Activated CD8-positive, alpha-beta memory T cell treated with anti-CD3 and anti-CD28 coated beads for 48 hours (primary cell): ENCODE results near the gene NSF.
"Not testable (repeated sequence)": the region's sequence is repeated elsewhere in the genome, so short reads cannot be mapped to it uniquely, and the experiment has no call there.

Experiments
- DNase-seq, 3 experiments: peaks; one replicate each; pipeline ENCODE4 v3.0.0-alpha.2; 2020; ENCODE audit warnings: low read depth in 2 of 3, low spot score in 2 of 3

NSF gene

DNA sequence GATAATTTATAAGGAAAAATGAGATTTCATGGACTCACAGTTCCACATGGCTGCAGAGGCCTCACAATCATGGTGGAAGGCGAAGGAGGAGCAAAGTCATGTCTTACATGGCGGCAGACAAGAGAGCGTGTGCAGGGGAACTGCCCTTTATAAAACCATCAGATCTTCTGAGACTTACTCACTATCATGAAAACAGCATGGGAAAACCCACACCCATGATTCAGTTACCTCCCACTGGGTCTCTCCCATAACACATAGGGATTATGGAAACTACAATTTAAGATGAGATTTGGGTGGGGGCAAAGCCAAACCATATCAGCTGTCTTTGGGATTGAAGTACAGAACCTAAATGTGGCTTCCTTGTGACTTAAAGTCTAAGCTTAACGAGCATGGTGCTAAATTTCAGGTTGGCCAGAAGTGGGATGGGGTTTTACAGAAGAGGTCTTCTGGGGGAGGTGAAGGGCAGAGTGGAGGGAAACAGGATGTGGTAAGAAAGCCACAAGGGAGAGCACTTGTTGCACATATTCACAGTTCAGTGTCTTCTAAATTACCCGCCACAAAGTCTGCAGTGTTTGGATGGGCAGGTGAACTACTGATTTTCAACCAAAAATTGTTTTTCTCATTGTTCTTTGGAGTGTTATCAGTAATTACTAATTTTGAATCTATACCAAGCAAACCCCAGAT lies 38.4 kb downstream of the NSF start:
- not testable (repeated sequence) for DNase-seq

- not testable (repeated sequence) for DNase-seq
Observed at GRCh38 chr17:46632146-46632545, 41.7 kb downstream of the NSF start.

DNA sequence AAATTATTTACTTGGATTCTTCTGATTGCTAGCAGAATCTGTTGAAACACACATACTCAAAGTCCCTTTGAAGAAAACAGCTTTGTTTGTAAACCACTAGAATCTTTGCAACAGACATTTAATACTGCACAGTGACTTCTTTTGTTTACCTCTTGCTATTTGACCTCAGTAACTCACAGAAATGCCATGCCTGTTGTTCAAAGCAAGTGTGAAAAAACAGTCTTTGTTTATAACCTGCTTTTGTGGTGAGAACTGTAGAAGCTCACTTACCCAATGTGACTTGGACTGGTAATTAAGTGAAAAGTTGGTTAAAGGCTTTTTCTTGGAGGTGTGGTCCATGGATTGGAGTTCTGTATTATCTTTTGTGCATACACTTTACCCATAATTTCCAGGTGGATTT lies 44.4 kb downstream of the NSF start:
- DNase-seq = not testable (repeated sequence)

GRCh38 chr17:46641861-46642656 lies 51.6 kb downstream of the NSF start:
- DNase-seq = not testable (repeated sequence)

DNA sequence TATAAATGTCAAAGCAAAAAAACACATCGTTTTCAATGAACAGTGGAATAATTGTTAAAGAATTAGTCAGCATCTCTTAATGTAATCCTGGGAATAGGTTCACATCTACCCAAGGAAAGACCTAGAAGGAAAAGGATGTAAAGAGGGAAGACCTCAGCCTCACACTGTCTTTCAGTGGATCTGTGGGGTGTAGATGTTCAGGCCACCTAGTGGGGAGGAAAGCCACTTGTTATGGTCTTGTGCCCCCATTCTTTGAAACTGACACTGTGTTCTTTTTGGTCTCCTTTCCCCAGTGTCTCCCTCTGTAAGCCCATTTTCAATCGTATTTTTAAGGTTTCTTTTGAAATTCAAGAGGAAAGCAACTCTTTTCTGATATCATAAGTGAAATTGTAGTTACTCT lies 56.8 kb downstream of the NSF start:
- not testable (repeated sequence) for DNase-seq

- DNase-seq = not testable (repeated sequence)
Observed at GRCh38 chr17:46647688-46648278, 57.3 kb downstream of the NSF start.

DNA sequence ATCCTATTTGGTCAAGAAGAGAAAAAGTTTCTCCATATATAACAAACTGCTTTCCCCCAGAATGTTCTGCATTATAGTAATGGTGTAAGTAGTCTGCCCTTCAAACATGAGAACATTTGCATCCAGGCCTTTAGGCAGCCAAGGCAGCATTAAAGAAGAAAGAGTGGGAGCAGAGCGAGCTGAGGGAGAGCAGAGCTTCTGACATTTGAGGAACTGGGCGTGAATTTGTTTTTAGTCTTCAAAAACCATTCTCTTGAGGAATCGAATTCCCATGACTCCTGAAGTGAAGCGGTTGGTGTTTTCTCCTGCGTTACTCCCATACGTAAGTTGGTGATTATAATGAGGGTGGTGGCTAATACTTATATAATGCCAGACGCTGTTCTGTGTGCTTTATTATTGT lies 58.8 kb downstream of the NSF start:
- DNase-seq = not testable (repeated sequence)

GRCh38 chr17:46652024-46652643 lies 61.7 kb downstream of the NSF start:
- not testable (repeated sequence) for DNase-seq

DNA sequence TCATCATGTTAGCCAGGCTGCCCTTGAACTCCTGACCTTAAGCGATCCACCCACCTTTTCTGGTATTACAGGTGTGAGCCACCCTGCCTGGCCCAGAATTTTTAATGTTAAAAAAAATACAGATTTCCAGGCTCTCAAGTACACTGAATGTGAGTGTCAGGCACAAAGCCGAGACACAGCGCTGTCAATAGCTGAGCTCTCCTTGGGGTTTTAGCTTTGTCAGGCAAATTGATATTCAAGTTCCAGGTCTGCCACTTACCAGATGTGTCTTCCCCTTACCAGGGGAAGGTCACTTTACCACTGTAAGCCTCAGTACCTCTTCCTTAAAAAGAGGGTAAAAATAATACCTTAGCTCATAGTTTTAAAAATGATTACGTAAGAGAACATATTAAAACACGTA lies 67.8 kb downstream of the NSF start:
- DNase-seq = not testable (repeated sequence)

- DNase-seq = not testable (repeated sequence)
Observed at GRCh38 chr17:46659702-46660101, 69.2 kb downstream of the NSF start.

DNA sequence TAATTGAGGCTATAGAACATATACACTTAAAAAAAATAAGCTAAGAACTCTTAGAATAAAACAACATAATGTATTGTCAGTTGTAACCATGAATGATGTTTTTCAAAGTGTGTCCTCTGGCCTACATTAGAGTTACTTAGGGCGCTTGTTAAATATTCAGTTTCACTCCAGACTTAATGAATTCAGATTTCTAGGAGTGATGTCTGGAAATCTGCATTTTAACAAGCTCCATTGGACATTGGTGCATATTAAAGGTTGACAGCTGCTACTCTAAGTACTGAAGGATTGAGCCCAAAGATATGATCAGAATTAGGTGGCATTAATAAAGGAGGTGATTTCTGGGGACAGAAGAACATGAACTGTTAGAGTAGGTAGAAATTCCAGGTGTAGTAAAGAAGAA lies 72.7 kb downstream of the NSF start:
- DNase-seq = not testable (repeated sequence)

DNA sequence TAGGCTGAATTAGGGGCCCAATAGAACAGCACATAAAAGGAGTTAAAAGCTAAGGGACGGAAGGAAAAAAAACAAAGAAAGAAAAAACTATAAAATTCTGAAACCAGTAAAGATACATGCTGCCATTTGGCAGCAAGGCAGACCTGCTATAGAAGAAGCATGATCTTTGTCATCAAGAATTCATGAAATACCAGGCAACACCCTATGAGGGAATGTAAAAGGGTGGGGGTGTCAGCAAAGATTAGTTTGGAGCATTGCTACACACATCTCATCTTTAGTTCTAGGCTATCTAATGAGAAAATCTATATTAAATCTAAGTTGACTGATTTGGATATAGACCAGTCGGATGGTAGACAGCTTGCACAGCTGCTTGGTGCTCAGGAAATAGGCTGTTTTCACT lies 73.1 kb downstream of the NSF start:
- DNase-seq = not testable (repeated sequence)

GRCh38 chr17:46665969-46666368 lies 75.5 kb downstream of the NSF start:
- not testable (repeated sequence) for DNase-seq

DNA sequence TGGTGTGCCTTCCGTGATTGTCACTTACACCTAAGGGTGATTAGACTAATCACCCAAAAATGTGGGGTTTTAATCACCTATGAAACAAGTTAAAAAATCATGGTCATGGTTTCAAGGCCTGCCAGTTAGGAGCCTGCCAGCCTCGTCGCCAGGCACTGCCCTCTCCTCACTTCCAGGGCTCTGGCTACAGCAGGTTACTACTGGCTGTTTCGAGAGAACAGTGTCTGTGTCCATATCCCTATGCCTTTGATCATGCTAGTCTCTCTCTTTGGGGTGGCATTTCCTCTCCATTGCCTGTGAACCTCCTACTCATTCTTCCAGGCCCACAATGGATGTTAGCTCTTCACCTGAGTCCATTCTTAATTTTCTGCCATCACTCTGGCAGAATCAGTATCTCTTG lies 80.3 kb downstream of the NSF start:
- DNase-seq = not testable (repeated sequence)

- not testable (repeated sequence) for DNase-seq
Observed at GRCh38 chr17:46672777-46673176, 82.3 kb downstream of the NSF start.

GRCh38 chr17:46677819-46678218 lies 87.3 kb downstream of the NSF start:
- not testable (repeated sequence) for DNase-seq

GRCh38 chr17:46683653-46684052 lies 93.2 kb downstream of the NSF start:
- DNase-seq = not testable (repeated sequence)

DNA sequence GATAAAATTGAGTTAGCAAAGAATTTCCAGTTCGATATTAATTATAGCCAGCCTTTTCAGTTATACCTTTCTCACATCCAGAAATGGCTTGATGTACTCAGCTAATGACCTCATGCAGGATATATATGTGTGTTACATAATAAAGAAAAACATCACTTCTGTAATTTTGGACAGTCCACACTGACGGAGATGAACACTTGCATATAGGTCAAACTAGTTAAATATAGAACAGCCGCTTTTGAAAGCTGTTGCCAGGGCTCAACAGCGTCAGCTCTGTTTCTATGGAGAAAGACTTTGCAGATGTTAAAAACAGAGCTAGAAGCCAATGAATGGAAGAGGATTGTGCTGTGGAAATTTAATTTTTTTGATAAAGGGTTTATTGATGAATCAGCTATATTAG lies 94.8 kb downstream of the NSF start:
- DNase-seq = not testable (repeated sequence)

GRCh38 chr17:46692196-46692595 lies 101.7 kb downstream of the NSF start:
- not testable (repeated sequence) for DNase-seq

- not testable (repeated sequence) for DNase-seq
Observed at GRCh38 chr17:46693283-46693682, 102.8 kb downstream of the NSF start.

- not testable (repeated sequence) for DNase-seq
Observed at GRCh38 chr17:46696522-46696921, 106.1 kb downstream of the NSF start.
